Activated CD8-positive, alpha-beta memory T cell treated with anti-CD3 and anti-CD28 coated beads, Interleukin-2, amount 10 ng/mL, durations not matched to agents 7 days and 5 days (primary cell): ENCODE results near the gene PKIB. TPM values are rescaled to one million over a fixed set of nuclear protein-coding genes. Genes with fewer than 3 reads are reported as not detected.
"Not testable (repeated sequence)": the region's sequence is repeated elsewhere in the genome, so short reads cannot be mapped to it uniquely, and the experiment has no call there.

Source experiments
- ATAC-seq: fragments of 150-1000 bp; cut with Tn5 transposase; one replicate; pipeline ENCODE4 v1.10.0; 2021; ENCODE audit warnings: moderate library complexity
- CTCF ChIA-PET: fragments of 350-600 bp; sonication (Branson Sonifier 250); formaldehyde crosslinking; loops from one replicate; lab custom pipeline; 2021; ENCODE audit warnings: antibody characterized with exemption; lab: Charles Lee
- DNase-seq: peaks from one replicate; pipeline ENCODE4 v3.0.0-alpha.2; 2020
- H3K27ac Mint-ChIP-seq: one replicate; pipeline ENCODE4 v1.8.0; 2021; ENCODE audit warnings: mild to moderate bottlenecking, mixed read lengths
- H3K27me3 Mint-ChIP-seq: one replicate; pipeline ENCODE4 v1.8.0; 2021; ENCODE audit warnings: mixed read lengths
- H3K36me3 Mint-ChIP-seq: one replicate; pipeline ENCODE4 v1.8.0; 2021; ENCODE audit warnings: mild to moderate bottlenecking, mixed read lengths
- H3K4me1 Mint-ChIP-seq: one replicate; pipeline ENCODE4 v1.8.0; 2021; ENCODE audit warnings: mixed read lengths
- H3K4me3 Mint-ChIP-seq: one replicate; pipeline ENCODE4 v1.8.0; 2021; ENCODE audit warnings: mild to moderate bottlenecking, moderate library complexity, mixed read lengths
- H3K9me3 Mint-ChIP-seq: one replicate; pipeline ENCODE4 v1.8.0; 2022; ENCODE audit warnings: low read depth, mixed read lengths
- total RNA-seq, 2 experiments: library from RNA; stranded (reverse); gene quantifications; one replicate each; pipeline ENCODE4 v1.2.3, GENCODE V29; 2021

Gene PKIB
- total RNA-seq, 2 experiments from 2014 or later: 0.47 to 0.91 TPM

DNA sequence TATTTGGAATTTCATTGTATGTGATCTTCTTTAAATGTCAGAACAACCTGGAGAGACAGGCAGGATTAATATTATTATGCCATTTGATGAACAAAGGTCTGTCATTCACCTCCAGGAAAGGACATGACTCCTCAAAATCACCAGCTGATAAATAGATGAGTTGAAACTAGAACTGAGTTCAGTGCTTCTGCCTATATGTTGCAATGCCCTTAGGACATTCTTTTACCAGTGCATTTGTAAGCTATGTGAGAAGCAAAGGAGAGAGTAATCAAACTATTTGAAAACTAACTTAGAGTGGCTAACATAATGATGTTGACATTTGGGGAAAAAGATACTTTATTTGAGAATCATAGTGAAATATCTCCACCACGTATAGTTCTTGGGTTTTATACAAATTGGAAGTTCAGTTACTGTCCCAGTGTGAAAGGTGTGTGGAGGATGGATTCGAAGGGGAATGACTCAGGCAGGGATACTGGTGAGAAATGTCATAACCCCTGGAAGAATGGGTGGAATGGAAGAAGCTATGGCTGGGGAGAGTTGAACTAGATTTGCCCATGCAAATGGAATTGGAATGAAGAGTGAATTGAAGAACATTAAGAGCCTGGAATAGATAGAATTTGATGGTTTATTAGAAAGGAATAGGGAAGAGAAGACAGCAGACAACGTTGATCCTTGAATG is 21.5 kb downstream of the PKIB start:
- Mint-ChIP-seq H3K9me3 (no peaks in the 10 kb centered on the region), H3K27me3 (peaks cover 5% of the 10 kb centered on the region), H3K27ac (no peak overlapping the region), H3K4me3 (no peak overlapping the region), H3K4me1 (no peaks in the 10 kb centered on the region), H3K36me3 (no peaks in the 10 kb centered on the region)
- CTCF ChIA-PET: interaction anchor here (0.6 to 0.7 kb wide), 2 partner anchors 13 to 22 kb away, joined by 3 read pairs; partner anchors contain the start of gene PKIB
- ATAC-seq (no peak), DNase-seq (no peak)

DNA sequence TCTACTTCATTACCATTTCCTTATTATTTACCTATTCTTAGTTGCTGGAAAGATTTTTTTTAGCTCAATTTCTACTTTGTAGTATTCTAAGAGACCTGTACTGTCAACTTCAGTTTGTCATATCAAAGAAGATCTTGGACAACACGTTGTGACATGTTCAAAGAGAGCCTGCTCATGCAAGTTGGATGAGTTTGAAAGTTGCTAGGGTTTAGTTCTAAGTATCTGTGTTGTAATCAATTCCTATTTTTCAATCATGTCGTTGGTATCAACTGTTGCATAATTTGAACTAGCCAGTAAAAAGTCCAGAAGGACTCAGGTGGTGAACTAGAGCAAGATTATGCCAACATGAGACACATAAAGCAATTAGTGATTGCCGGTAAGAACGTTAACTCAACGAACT is 30.2 kb downstream of the PKIB start:
- Mint-ChIP-seq H3K36me3 (no peaks in the 10 kb centered on the region), H3K27ac (no peak overlapping the region), H3K27me3 (no peaks in the 10 kb centered on the region), H3K4me1 (no peaks in the 10 kb centered on the region), H3K4me3 (no peak overlapping the region), H3K9me3 (no peaks in the 10 kb centered on the region)
- no peak for DNase-seq
- no peak for ATAC-seq
- CTCF ChIA-PET: no interaction called here

DNA sequence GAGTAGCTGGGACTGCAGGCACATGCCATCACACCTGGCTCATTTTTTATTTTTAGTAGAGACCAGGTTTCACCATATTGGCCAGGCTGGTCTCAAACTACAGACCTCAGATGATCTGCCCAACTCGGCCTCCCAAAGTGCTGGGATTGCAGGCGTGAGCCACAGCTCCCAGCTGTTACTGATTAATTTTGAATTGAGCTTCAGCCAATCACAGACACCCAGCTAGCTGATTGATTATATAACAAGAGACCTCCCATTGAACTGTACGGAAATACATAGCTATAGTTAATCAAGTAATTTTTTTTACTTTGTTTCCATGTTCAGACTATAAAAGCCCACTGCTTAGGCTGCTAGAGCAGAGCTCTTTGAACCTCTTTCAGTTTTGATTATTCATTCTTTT is 31.6 kb downstream of the PKIB start:
- no peak for DNase-seq
- no peaks in the 10 kb centered on the region for H3K4me1 Mint-ChIP-seq
- no peaks in the 10 kb centered on the region for H3K9me3 Mint-ChIP-seq
- no peak overlapping the region for H3K27ac Mint-ChIP-seq
- ATAC-seq: no peak
- no peaks in the 10 kb centered on the region for H3K27me3 Mint-ChIP-seq
- no peak overlapping the region for H3K4me3 Mint-ChIP-seq
- no peaks in the 10 kb centered on the region for H3K36me3 Mint-ChIP-seq
- CTCF ChIA-PET: no interaction called here

DNA sequence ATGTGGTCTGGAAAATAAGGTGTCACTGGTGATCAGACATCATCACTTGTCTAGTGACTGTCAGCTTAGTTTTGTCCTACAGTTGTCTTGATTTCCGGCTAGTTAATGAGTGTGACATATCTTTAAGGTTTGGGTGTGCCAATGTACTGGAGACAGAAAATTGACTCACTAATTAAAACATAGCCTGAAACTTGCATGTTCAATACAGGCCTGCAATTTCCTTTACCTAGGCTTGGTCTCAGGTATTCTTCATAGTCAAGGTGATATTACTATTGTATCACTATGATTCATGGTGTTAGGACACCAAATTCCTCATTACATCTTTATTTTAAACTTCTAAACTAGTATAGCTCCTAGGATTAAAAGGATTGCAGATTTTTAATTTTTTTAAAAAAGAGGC is 32.4 kb downstream of the PKIB start:
- ATAC-seq, H3K36me3 Mint-ChIP-seq, H3K27ac Mint-ChIP-seq, CTCF ChIA-PET, H3K27me3 Mint-ChIP-seq, DNase-seq, H3K4me1 Mint-ChIP-seq, H3K9me3 Mint-ChIP-seq, H3K4me3 Mint-ChIP-seq: not testable (repeated sequence)

DNA sequence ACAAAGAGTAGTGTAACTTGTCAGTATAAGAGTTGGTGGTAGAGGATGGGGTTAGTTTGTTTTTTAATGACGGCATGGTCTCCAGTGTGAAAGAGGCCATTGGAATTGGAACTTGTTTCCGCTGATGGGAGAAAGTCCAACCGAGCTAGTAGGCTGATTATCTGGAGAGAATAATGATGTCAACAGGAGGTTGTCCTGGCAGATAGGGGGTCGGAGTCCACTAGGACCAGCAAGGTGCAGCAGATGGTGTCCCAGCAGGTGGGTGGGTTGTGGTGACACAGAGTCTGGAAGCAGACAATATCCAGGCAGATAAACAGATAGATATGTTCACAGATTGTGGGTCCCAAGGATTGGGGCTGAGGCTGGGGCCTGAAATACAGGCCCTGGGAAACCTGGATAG is 35.1 kb downstream of the PKIB start:
- H3K9me3 Mint-ChIP-seq: no peaks in the 10 kb centered on the region
- CTCF ChIA-PET: no interaction called here
- DNase-seq: no peak
- ATAC-seq: no peak
- no peaks in the 10 kb centered on the region for H3K27me3 Mint-ChIP-seq
- no peak overlapping the region for H3K27ac Mint-ChIP-seq
- H3K36me3 Mint-ChIP-seq: no peaks in the 10 kb centered on the region
- H3K4me3 Mint-ChIP-seq: no peak overlapping the region
- H3K4me1 Mint-ChIP-seq: no peaks in the 10 kb centered on the region

DNA sequence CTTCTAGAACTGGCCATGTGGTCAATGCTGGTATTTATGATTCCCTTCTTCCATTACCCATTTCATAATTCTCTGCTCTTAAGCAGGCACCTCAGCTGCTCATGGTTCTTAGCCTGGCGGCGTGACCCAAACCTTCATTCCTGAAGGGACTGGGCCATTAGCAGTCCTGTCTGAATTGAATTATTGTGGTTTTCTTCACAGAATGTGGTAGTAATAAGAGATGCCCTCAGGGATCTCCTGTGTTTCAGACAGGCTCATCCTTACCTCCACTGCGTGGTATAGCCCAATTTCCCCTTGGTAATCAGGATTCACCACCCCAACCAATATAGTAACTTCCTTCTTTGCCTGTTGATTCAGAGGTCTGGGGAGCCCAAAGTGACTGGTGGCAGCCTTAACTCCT is 37.6 kb downstream of the PKIB start:
- Mint-ChIP-seq H3K36me3 (no peaks in the 10 kb centered on the region), H3K27ac (no peak overlapping the region), H3K9me3 (no peaks in the 10 kb centered on the region), H3K27me3 (no peaks in the 10 kb centered on the region), H3K4me1 (no peaks in the 10 kb centered on the region), H3K4me3 (no peak overlapping the region)
- ATAC-seq (no peak), DNase-seq (no peak)
- CTCF ChIA-PET: no interaction called here

DNA sequence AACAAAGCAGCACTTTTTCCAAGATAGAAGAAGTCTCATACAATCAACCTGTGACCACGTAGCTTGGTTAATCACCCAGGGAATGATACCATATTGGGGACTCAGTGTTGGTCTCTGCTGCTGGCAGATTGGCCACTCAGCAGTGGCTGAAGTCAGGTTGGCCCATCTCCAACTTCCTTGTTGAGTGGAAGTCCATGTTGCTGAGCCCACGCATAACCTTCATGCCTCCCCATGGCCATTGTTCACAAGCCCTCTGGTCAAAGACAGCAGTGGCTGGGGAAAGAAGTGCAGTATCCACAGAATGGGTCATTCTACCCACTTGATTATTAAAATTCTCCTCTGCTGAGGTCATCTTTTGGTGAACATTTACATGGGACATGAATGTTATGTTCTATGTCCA is 38.5 kb downstream of the PKIB start:
- CTCF ChIA-PET: no interaction called here
- no peak overlapping the region for H3K4me3 Mint-ChIP-seq
- DNase-seq (no peak), ATAC-seq (no peak)
- H3K9me3 Mint-ChIP-seq: no peaks in the 10 kb centered on the region
- H3K4me1 Mint-ChIP-seq: no peaks in the 10 kb centered on the region
- H3K27ac Mint-ChIP-seq: no peak overlapping the region
- no peaks in the 10 kb centered on the region for H3K36me3 Mint-ChIP-seq
- H3K27me3 Mint-ChIP-seq: no peaks in the 10 kb centered on the region

DNA sequence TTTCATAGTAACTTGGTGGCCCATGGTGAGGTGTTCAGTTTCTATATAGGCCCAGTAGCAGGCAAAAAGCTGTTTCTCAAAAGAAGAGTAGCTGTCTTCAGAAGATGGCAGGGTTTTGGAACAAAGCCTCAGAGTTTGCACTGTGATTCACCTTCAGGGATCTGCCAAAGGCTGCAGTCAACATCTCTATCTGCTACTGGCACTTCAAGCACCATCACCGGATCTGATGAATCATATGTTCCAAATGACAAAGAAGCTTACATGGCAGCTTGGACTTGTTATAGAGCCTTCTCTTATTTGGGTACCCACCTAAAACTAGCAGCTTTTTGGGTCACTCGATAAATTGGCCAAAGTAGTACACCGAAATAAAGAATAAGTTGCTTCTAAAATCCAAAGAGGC is 39.5 kb downstream of the PKIB start:
- ATAC-seq (no peak), DNase-seq (no peak)
- Mint-ChIP-seq H3K36me3 (no peaks in the 10 kb centered on the region), H3K4me3 (no peak overlapping the region), H3K27ac (no peak overlapping the region), H3K4me1 (no peaks in the 10 kb centered on the region), H3K27me3 (no peaks in the 10 kb centered on the region), H3K9me3 (no peaks in the 10 kb centered on the region)
- CTCF ChIA-PET: no interaction called here

DNA sequence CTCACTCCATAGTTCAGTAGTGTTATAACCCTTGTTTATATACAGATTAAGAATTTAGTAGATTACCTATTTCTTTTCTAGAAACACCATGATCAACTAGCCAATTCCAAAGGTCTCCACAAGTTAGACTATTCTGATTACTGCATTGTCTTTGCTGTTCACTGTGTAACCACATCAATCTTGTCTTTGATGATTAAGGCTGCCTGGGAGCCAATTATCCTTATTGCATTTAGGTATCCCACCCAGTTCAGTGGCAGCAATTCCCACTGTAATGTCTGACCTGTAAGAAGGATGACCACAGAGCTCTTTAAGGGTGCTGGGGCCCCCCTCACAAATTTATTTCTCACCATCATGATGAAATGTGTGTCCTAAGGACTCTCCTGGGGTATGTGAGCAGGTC is 40.2 kb downstream of the PKIB start:
- Mint-ChIP-seq H3K4me3 (no peak overlapping the region), H3K4me1 (no peaks in the 10 kb centered on the region), H3K27ac (no peak overlapping the region), H3K27me3 (no peaks in the 10 kb centered on the region), H3K36me3 (no peaks in the 10 kb centered on the region), H3K9me3 (no peaks in the 10 kb centered on the region)
- CTCF ChIA-PET: no interaction called here
- DNase-seq: no peak
- ATAC-seq: no peak

DNA sequence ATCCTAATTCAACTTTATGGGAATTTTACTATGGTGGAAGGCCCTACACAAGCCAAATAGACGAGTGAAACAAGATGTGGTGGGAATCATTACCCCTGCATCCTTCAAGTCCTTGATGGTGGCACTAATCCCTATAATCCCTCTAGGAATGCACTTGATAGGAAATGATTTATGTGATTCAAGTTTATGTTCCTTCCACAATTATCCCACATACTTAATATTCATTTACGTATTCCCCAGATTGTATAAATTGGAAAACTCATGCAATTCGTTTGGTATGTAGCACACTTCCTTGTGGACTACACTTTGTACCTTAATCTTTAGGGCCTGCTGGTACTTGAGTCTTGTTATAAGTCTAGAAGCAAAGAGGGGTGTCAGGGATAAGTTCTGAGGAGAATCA is 40.8 kb downstream of the PKIB start:
- CTCF ChIA-PET: no interaction called here
- Mint-ChIP-seq H3K9me3 (no peaks in the 10 kb centered on the region), H3K27me3 (no peaks in the 10 kb centered on the region), H3K4me3 (no peak overlapping the region), H3K4me1 (no peaks in the 10 kb centered on the region), H3K27ac (no peak overlapping the region), H3K36me3 (no peaks in the 10 kb centered on the region)
- no peak for ATAC-seq
- DNase-seq: no peak

DNA sequence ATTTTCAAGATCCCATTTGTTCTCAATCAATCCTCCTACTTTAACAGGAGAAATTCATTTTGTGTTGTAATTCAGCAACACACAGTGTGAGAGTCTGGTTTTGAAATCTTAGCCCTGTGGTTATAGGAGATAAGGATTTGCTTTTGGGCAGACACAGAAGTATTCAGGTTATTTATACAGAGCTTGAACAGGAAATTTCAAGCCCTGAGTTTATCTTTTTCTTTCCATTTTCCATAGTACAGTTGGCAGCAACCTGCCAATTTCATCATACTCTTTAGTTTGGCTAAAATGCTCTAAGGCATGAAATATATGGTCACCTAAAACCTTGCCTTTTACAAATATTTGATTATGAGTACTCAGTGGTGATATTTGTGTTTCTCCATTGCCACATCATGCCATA is 41.4 kb downstream of the PKIB start:
- no peak overlapping the region for H3K4me3 Mint-ChIP-seq
- H3K27me3 Mint-ChIP-seq: no peaks in the 10 kb centered on the region
- no peaks in the 10 kb centered on the region for H3K4me1 Mint-ChIP-seq
- DNase-seq (no peak), ATAC-seq (no peak)
- no peaks in the 10 kb centered on the region for H3K9me3 Mint-ChIP-seq
- H3K36me3 Mint-ChIP-seq: no peaks in the 10 kb centered on the region
- H3K27ac Mint-ChIP-seq: no peak overlapping the region
- CTCF ChIA-PET: no interaction called here

DNA sequence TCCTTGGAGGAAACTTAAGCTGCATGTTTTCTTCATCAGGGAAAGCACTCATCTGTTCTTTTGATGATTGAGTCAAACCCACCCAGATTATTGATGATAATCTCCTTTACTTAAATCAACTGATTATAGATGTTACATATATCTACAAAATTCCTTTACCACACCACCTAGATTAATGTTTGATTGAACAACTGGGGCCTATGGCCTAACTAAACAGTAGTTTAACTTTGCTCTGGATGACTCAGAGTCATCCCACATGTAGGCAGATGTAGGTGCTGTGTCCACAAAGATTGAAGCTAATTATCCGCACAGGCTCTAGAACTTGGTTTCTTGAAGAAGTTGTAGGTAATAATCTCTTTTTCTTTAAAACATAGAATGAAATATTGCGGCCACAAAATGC is 42.2 kb downstream of the PKIB start:
- no peak for DNase-seq
- H3K9me3 Mint-ChIP-seq: no peaks in the 10 kb centered on the region

DNA sequence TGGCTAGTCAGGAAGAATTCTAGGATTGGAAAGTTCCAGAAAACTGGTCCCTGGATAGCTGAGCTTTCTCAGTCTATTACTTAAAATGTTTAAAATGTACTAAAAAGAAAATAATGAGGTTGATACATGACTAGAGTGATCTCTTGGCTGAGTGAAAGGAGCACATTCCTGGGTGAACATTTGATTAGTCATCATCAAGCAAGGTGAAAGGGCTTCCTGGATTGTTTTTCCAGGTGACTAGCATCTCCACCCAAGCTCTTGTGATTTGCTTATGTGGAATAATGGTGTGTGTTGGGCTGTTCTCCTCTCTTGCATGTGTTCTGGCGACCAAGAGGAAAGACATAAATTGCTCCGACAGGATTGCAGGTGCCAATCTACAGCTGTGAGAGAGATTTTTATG is 42.9 kb downstream of the PKIB start:
- H3K27me3 Mint-ChIP-seq: no peaks in the 10 kb centered on the region
- H3K9me3 Mint-ChIP-seq: no peaks in the 10 kb centered on the region
- H3K27ac Mint-ChIP-seq: no peak overlapping the region
- CTCF ChIA-PET: no interaction called here
- H3K36me3 Mint-ChIP-seq: no peaks in the 10 kb centered on the region
- H3K4me1 Mint-ChIP-seq: no peaks in the 10 kb centered on the region
- ATAC-seq (no peak), DNase-seq (no peak)
- no peak overlapping the region for H3K4me3 Mint-ChIP-seq

More for the DNA sequence above, 42.2 kb downstream of the PKIB start:
- H3K36me3 Mint-ChIP-seq: no peaks in the 10 kb centered on the region
- no peak overlapping the region for H3K27ac Mint-ChIP-seq
- H3K4me1 Mint-ChIP-seq: no peaks in the 10 kb centered on the region
- H3K27me3 Mint-ChIP-seq: no peaks in the 10 kb centered on the region
- no peak for ATAC-seq
- H3K4me3 Mint-ChIP-seq: no peak overlapping the region
- CTCF ChIA-PET: no interaction called here

DNA sequence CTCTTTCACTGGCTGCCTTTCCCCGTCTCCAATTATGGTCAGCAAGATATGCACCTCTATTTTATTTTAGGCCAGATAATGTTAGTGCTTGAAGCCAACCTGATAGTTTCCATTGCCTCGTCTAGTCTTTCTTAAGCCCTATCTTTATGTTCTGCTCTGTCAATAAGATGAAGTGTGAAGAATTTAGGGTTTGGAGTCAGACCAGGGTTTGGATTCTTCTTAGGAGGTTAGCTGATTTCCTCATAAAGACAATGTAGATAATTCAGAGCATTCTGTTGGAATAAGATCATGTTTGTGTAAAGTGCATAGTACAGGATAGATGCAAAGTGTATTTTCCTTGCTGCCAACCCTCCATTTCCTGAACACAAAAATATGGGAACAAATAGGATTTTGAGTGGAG is 43.8 kb downstream of the PKIB start:
- H3K36me3 Mint-ChIP-seq: no peaks in the 10 kb centered on the region
- no peak overlapping the region for H3K4me3 Mint-ChIP-seq
- no peaks in the 10 kb centered on the region for H3K27me3 Mint-ChIP-seq
- H3K27ac Mint-ChIP-seq: no peak overlapping the region
- no peaks in the 10 kb centered on the region for H3K4me1 Mint-ChIP-seq
- CTCF ChIA-PET: no interaction called here
- H3K9me3 Mint-ChIP-seq: no peaks in the 10 kb centered on the region
- ATAC-seq: no peak
- DNase-seq: no peak

DNA sequence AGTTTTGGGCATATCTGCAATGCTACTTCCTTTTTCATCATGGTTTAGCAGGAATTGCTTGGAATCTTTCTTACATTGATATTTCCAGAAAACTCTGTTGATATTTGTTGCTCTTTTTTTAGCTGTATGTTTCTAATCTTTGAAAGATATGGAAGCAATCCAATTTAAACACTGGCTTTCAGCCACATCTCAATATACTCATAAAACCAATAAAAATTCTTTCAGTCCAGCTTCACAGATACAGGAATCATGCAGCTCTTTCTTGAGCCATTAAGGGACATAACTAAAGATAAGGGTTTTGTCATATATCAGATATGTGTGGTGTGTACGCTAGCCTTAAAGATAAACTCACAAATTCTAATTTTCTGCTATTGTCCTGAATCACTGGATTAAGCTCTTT is 47.4 kb downstream of the PKIB start:
- no peak overlapping the region for H3K27ac Mint-ChIP-seq

More for the DNA sequence above, 47.4 kb downstream of the PKIB start:
- DNase-seq (no peak), ATAC-seq (no peak)
- Mint-ChIP-seq H3K4me1 (no peaks in the 10 kb centered on the region), H3K27me3 (no peaks in the 10 kb centered on the region), H3K36me3 (no peaks in the 10 kb centered on the region), H3K9me3 (no peaks in the 10 kb centered on the region), H3K4me3 (no peak overlapping the region)
- CTCF ChIA-PET: no interaction called here
